Fibroblast of mammary gland (primary cell): ENCODE results near the gene IGFL4.
A peak's percentile ranks its signal among the peaks of the same experiment; 100 is the strongest.

Experiments used
- DNase-seq: peaks from one replicate; pipeline ENCODE4 v3.0.0-alpha.2; 2010; ENCODE audit warnings: low read depth
- H3K4me3 ChIP-seq: 2 replicates; pipeline ENCODE4 v1.5.1; 2011; ENCODE audit warnings: low read depth, mild to moderate bottlenecking, low read length, moderate library complexity; ENCODE audit not compliant: control insufficient read depth
- TF ChIP-seq, protein P1 (sequence below): conservative IDR thresholded peaks from 2 replicates; pipeline ENCODE4 v1.5.1; 2011; ENCODE audit warnings: low read depth, low read length, inconsistent platforms; ENCODE audit not compliant: control insufficient read depth, insufficient read depth

Gene IGFL4

DNA sequence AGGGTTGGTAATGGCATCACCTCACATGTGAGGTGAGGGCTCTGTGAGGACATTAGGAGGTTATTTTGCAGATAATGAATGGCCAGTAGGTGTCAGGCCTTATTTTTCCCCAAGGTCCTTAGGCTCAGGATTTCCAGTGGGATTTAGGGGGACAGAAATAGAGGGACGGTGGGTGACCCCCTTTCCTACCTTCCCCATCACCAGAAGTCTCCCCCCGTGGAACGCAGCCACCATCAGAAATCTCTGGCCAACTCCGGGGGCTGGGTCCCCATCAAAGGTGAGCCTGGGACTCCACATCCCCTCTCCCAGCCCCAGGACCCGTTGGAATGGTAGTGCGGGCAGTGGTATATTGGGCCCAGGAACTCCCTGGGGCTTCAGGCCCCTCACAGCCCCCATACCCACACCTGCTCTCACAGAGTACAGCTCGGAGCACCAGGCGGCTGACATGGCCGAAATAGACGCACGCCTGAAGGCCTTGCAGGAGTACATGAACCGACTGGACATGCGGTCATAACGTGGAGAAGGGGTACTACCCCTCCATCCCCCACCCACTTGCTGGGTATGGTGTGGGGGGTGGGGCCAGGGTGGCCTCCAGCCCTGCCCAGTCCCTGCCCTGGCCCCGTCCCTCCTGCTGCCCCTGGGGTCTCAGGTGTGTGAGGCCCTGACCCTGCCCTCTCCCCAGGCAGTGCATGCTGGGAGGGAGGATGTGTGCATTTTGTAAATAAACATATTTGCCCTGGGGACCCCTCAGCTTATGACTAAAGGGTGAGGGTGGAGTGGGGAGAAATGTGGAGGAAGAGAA is 22.7 kb downstream of the IGFL4 start:
- no peak for DNase-seq
- TF ChIP-seq, protein P1, sequence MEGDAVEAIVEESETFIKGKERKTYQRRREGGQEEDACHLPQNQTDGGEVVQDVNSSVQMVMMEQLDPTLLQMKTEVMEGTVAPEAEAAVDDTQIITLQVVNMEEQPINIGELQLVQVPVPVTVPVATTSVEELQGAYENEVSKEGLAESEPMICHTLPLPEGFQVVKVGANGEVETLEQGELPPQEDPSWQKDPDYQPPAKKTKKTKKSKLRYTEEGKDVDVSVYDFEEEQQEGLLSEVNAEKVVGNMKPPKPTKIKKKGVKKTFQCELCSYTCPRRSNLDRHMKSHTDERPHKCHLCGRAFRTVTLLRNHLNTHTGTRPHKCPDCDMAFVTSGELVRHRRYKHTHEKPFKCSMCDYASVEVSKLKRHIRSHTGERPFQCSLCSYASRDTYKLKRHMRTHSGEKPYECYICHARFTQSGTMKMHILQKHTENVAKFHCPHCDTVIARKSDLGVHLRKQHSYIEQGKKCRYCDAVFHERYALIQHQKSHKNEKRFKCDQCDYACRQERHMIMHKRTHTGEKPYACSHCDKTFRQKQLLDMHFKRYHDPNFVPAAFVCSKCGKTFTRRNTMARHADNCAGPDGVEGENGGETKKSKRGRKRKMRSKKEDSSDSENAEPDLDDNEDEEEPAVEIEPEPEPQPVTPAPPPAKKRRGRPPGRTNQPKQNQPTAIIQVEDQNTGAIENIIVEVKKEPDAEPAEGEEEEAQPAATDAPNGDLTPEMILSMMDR, result no peak
- no peak overlapping the region for H3K4me3 ChIP-seq

GRCh38 chr19:46017095-46017429 is 23.7 kb downstream of the IGFL4 start:
- no peak for DNase-seq
- H3K4me3 ChIP-seq, result no peak overlapping the region
- TF ChIP-seq, protein P1, result no peak

DNA sequence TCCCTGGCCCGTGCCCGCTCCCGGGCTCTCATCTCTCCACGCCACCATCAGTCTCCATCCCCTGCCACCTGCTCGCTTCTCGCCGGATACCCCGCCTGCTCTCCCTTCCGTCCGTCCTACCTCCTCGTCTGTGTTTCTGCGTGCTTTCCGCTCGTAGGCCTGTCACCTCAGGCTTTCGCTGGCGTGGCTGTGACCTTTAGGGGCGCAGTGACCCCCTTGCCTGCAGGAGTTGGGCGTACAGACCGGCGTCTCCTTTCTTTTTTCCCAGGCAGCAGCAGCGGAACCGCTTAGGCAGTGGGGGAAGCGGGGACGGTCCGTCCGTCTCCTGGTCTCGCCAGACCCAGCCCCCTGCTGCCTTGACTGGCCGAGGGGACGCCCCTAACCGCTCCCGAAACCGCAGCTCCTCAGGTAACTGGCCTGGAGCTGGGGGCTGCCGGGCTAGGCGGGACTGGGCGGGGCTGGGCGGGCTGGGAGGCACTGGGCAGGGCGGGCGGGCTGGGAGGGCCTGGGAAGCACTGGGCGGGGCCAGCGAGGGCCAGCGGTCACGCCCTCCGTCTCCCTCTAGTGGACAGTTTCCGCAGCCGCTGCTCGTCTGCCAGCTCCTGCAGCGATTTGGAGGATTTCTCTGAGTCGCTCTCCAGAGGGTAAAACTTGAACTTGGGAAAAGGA is 24.2 kb downstream of the IGFL4 start:
- TF ChIP-seq, protein P1, result peak; percentile 68
- peak; percentile 70 for DNase-seq
- H3K4me3 ChIP-seq, result peak overlapping the region; percentile 45

DNA sequence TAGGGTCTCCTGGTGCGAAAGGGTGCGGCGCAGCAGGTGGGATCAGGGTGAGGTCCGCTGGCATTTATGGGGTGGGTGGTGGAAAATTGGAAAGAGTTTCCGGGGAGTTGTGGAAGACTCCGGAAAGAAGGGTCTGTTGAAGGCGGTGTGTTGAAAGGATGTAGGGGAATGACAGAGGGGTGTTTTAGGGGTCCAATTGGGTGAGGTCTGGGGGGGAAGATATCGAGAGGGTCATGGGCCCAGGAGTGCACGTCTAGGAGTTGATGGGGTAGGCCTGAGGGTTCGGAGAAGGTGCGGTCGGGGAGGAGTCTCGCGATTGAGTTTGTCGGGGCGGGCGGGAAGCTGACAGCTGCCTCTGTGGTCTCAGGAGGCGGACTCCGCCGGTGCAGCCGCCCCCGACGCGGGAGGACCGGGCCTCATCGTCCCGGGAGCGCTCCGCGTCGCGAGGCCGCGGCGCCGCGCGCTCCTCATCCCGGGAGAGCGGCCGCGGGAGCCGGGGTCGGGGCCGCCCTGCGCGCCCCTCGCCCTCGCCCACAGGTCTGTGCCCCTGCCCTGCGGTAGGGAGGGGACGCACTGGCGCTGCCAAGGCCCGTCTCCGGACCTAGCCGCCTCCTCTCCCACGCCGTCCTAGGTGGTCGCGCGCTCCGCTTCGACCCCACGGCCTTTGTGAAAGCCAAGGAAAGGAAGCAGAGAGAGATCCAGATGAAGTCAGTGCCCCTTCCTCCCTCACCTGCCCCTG is 24.9 kb downstream of the IGFL4 start:
- peak overlapping the region; percentile 45 for H3K4me3 ChIP-seq
- TF ChIP-seq, protein P1, result no peak
- DNase-seq, result no peak

GRCh38 chr19:46014941-46015686 is 25.7 kb downstream of the IGFL4 start:
- H3K4me3 ChIP-seq, result no peak overlapping the region
- TF ChIP-seq, protein P1, result no peak
- peak; percentile 8 for DNase-seq

DNA sequence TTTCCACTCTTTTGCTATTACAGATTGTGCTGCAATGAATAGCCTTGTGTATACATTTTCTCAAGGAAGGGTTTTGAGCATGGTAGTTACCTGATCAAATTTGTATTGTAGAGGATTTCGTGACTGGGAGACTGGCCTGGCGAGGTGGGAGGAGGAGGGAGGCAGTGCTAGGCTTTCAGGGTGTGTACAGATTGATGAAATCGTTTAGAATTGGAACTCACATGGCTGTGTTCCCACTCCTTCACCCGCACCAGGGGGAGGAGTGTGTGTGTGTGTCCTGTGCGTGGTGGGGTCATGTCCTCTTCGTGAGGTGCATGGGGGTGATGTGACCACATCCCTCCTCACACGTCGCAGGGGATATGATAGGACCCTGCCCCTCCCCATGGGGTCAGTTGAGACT is 26.3 kb downstream of the IGFL4 start:
- H3K4me3 ChIP-seq, result no peak overlapping the region
- TF ChIP-seq, protein P1, result no peak
- DNase-seq, result no peak
